NCI-H2227 treated with DMSO at 0.1 percent for 48 hours (cell line): ENCODE data around the gene SLC7A5.
"Not testable (repeated sequence)": the region's sequence is repeated elsewhere in the genome, so short reads cannot be mapped to it uniquely, and the experiment has no call there.

ENCODE experiments used
- DNase-seq: peaks from one replicate; lab custom pipeline; 2025; lab: John Stamatoyannopoulos, UW

The SLC7A5 gene

DNA sequence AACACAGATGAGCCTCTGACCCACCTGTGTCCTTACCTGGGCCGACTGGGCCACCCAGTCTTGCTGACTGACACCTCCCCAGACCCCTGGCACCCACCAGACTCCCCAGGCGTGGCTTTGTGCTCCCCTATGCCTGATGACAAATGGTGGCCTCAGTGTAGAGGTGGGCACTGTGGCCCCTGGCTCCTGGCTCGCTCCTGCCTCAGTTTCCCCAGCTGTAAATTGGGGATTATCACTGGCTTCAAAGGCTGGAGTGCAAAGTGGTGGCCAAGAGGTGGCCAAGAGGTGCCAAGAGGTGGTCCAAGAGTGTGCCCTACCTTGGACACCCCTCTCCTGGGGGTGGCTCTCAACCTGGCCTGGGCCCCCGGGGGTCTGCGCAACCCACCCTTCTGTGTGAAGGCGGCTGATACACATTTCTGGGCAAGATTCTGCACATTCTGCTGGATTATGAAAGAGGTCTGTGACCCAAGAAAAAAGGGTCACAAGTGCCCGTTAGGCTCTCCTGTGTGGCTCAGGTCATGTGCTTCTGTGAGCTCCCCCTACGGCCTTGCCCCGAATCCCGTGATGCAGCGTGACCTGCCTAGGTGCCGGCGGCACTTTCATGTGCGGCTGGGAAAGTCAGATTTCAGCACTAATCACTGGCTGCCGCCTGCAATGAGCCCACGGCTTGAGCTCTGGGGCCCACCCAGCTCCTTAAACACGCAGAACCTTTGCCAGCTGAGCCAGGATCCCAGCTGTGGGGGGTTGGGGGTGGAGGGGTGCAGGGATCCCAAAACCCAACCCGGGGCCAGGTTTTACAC, 7.8 kb downstream of the SLC7A5 start:
- not testable (repeated sequence) for DNase-seq

DNA sequence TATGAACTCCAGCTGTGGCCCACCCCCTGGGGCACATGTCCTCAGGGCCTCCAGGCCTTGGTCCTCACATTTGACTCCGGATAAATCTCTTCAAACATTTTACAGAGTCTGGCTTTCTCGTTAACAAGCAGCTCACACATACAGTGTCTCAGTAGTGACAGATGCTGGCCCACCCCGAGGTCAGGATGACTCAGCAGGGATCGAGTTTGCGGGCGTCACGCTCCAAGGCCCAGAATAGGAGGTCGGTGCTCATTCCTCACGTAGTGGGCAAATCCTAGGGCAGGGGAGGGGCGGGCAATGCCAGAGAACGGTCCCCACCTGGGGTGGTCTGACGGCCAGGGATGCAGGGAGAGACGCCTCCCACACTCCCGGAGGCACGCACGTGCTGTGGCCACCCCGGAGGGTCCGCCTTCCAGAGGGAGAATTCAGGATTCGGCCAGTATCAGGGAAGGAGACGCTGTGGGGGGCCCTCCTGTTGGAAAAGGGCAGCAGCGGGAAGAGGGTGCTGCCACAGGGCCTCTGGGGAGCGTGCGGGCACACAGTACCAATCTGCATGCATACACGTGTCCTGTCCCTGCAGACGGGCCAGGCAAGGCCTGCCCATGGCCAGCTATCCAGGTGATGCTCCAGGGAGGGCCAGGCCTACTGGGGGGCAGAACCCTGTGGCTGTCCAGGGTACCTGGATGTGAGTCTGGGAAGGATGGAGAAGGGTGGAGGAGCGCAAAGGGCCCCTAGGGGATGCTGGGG, 8.6 kb downstream of the SLC7A5 start:
- no peak for DNase-seq

DNA sequence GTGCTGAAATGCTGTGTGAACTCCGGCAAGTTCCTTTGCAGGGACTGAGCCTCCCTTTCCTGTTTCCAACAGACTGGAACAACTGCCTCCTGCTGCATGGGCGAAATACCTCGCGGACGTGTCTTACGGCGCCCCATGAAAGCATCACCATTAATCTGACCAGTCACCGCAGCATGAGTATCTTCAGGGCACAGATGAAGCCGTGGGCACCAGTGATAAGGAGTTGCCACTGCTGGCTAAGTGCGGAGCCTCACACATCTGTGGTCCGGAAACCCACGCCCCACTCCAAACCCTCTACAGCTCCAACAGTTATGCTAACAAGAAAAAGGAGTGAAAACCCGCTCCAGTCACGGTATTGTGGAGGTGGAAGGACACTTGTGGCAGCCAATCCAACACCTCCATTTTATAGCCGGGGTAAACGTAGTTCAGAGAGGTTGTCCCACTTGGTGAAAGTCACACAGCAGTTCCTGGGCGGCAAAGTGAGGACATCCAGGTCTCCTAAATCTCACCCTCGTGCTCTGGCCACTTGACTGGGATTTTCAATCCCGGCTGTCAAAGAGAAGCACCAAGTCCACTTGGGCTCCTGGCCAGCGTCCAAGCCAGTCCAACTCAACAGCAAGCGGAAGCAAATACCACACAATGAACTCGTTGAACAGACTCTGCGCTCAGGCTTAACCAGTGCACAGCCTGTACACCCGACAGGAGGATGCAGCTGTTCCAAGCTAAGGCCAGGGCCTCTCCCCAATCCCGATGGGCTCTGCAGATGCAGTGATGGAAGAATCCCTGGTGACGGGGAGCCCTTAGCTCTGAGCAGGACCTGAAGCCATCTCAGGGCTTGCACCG, 10.9 kb downstream of the SLC7A5 start:
- not testable (repeated sequence) for DNase-seq

DNA sequence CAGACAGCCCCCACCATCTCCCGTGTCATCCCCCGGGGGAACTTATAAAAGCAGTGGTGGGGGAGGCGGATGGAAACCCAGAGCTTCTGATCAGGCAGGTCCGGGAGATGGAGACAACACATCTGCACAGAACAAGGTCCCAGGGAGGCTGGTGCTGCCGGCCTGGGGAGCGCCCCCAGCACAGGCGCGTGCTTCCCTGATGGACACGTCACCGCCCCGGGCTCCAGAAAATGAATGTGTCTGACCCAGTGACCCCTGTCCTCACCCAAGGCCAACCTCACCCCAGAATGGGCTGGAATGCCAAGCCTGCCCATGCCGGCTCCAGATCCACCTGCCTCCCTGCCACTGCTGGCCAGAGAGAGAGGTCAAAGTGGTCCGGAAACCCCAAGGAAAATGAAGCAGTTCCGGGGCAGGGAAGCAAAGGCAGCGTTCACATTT, 12.5 kb downstream of the SLC7A5 start:
- no peak for DNase-seq

DNA sequence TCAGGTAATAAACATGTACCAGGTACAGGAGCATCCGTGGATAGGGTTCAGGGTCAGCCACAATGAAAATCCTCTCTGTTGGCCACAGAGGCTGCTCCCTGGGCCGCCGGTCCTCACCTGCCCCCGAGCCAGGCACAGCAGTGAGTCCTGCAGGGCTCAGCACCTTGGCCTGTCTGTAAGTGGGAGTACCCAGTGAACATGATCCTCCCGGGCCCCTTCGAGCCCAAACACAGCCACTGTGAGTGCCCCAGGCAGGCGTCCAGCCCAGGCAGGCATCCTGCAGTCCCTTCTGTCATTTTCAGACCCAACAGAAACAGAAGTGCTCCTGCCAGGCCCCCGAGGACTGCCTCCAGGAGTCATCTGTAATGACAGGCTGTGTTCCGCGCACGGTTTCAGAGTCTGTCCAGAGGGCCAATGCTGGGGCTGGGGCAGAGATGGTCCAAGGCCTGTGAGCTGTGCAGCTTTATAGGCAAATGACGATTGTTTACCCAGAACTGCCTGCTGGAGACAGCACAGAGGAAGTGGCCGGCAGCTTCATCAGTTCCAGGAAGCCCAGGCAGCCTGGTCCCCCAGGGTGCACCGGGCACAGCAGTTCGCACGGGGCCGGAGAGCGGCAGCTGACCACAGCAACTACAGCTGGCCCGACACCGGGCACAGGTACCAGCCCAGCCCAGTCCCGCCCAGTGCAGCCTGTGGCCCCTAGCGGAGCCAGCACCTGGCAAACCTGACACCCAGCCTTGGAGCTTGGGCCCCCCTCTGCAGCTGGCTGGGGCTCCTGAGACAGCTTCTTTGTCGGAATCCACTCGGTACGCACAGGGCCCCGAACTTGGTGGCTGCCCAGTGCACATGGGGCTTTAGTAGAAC, 13.2 kb downstream of the SLC7A5 start:
- no peak for DNase-seq

DNA sequence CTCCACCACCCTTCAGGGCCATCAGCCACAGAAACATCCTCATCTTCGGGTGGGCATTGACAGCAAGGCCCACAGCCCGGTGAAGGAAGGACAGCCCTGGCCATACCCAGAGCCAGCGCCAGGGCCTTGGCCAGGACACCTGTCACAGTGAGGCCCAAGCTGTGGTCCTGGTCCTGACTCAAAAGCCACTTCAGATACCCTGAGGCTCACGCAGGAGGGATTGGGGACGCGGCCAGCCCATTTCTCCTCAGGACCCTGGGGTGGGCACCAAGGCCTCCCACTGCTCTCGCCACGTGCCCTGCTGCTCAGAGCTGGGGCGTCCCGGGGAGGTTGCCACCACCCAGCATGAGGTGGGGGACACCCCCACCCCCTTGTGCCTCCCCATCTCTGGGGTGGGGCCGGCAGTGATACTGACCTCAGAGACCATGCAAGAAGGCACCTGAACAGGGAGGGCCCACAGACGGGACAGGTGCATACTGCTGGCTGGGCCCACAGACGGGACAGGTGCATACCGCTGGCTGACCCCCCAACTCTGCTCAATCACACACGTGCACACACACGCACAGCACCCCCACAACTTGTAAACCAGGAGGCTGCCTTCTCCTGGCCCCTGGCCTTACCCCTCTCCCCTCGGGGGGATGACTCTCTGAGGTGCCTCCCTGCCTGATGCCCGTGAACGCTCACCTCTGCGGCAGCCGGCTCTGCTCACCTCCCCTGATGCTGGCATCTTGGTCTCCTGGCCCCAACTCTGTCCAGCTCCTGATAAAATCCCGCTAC, 14.2 kb downstream of the SLC7A5 start:
- DNase-seq = no peak

DNA sequence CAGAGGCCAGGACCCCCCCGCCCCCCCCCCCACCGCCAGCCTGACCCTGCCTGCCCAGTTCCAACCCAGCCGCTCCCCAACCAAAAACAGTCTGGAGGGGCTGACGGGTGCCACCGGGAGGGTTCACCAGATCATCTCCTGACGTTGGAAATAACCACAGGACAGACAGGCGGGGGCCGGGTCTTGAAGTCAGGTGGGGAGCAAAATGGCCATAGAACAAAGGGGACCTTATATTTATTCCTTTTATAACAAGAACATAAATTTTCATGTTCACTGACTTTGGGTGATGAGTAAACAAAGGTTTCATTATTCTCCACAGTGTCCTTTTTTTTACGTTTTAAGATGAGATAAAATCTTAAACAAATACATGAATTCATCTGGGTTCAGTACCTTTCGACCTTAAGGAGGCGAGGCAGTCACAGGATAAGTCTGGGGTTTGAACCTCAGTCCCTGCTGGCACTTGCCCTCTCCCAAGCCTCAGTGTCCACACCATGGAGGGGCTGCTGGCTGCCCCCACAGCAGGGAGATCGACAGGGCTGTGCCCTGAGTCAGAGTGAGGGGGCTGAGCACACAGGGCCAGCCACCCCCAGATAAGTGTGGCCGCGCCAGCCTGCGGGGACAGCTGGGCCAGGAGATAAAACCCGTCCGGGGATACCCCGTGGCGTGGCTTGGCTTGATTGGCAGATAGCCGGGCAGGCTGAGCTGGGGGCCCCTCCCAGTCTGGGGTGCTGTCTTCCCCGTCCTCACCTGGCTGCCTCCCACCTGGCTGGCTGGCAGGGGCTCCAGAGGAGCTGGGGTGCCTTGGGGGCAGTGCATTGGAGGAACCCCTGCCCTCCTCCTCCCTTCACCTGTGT, 15.0 kb downstream of the SLC7A5 start:
- no peak for DNase-seq

DNA sequence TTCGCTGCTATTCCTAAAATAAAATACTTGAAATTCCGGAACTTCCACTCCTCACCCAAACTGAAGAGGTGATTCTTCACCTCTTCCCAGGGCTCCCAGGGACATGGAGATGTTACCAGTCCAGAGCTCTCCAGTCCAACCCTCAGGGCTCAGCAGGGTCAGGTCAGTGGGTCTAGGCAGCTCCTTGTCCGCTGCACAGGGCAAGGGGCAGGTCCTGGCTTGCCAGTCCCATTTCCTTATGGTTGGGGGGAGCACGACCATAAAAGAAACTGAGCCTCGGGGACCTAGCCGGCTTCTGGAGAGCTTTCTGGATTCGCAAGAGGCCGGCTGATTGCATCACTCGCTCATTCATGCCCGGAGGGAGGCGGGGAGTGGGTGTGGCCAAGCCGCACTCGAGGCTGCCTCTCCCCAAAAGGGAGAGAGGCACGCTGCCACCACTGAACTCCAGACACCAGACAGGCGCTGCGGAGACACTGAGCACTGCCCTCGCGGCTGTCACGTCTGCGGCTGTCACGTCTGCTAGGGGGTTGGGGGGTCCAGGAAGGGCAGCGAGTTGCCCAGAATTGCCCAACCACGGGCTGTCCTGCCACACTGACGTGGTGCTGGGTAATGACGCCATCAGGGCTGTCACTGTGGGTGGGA, 15.8 kb downstream of the SLC7A5 start:
- no peak for DNase-seq

DNA sequence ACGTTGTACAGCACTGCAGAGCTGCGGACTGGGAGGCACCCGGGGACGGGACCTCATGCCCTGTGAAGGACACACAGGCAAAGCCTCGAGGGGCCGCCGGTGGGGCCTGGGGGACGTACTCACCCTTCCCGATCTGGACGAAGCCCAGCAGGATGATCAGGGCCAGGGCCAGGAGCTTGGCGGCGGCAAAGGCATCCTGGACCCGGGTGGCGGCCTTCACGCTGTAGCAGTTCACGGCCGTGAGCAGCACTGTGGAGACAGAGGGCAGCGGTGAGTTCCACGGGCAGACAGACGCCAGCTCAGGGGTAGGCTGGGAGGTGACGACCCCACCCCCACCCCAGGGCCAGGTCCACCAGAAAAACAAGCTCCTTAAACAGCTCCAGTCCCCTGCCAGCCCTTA, 17.7 kb downstream of the SLC7A5 start:
- no peak for DNase-seq

DNA sequence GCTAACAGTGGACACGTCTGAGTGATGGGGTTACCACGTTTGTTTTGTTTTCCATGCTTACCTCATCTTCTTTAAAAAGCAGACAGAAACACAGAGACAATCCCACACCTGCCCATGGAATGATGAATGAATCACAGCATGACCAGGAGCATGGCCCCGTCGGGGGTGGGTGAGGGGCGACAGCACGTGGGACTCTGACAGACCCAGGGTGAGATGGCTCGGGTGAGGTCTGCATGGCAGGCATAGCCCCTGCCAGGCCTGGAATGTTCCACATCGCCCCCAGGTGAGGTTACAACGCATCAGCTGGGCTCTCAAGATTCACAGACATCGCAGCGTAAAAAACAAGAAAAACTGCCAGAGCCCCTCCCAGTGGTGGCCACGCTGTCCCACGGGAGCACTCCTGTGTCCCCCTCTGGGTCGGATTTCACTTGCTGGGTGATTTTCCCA, 18.1 kb downstream of the SLC7A5 start:
- no peak for DNase-seq

DNA sequence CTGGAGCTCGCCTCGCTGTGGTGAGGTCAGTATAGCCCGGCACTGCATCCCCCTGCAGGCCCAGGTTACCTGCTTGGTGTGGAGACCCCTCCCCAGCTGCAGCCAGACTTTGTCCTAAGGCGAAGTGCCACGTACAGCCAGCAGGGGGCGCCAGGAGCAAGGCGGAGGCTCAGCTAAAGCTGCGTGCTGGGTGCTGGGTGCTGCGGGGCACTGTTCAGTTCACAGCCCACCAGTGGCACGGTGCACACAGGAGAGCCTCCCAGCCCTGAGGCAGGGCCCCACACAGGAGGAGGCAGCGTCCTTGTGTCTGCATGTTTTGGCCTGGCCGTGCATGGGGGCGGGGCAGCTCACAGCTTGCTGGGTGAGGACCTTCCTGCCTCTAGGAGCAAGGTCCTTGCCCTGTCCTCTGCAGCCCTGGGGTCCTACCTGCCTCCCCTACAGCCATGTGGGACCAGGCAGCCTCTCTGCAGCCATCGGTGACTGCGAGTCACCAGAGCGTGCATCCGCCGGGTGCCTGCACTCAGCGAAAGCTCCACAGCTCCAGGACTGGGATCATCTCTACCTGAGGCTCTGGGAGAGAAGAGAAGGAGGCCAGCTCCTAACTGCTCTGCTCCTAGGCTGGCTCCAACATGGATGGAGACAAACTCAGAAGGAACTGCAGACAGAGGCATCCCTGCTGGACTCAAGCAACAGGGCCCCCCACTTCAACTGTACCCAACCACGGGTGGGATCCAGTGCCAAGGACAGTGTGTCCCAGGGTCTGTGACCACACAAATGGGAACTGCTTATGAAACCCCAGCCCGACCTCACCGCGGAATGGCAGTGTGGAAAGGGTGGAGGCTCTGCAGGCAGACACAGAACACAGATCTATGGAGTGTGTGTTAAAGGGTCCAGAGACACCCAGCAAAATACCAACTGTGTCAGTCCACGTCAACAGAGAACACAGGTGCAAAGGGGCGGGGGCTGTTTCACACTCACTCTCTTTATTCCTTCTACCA, 19.0 kb downstream of the SLC7A5 start:
- no peak for DNase-seq

DNA sequence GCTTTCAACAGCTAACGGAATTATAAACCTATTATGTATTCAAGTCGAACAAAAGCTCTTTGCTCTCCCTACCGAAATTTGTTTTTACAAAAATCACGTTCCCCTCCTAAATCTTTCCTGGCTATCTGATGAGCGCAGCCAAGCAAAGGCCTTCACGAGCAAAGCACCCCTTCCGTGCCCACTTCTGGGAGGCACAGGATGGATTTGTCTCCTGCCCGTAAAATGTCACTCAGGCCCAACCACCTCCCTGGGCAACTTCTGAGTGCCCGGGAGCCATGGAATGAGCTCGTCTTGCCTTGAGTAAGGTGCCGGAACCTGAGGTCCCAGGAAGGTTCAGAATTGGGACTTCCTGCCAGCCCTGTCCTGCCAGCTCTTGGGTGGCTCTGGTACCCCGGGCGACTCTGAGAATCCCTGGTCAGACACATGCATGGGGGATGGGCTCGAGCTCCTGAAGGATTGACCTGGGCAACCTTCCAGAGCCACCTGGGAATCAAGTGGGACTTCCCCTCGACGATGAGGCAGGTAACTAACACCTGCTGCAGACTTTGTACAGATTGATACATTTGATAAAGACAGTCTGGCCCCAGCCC, 19.8 kb downstream of the SLC7A5 start:
- no peak for DNase-seq

DNA sequence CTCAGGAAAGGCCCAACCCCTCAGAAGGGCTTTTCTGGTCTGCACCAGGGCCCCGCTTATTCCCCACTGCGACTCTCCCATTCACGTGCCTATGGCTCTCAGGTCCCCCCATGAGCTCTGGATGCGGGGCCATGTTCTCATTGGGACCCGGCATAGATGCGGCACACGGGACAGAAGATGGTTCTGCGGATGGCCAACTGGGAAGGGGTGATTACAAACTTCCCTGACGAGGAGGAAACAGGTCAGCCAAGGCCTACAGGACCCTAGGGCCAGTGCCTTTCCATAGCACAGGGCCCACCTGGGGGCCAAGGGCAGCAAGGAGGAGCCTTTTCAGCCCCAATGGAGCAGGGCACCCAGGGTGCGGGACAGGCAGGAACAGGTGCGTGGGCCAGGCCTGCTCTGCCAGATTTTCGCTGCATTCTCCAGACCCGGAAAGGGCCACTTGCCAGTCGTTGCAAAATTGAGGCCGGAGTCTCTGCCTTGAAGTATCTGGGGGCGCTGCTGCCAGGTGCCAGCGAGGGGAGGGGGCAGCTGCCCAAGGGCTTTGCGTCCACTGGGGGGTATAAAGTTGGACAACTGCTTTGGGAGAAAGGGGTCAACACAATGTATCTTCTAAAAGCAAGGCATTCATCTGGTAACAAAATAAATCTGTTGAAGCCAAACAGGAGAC, 20.5 kb downstream of the SLC7A5 start:
- no peak for DNase-seq

DNA sequence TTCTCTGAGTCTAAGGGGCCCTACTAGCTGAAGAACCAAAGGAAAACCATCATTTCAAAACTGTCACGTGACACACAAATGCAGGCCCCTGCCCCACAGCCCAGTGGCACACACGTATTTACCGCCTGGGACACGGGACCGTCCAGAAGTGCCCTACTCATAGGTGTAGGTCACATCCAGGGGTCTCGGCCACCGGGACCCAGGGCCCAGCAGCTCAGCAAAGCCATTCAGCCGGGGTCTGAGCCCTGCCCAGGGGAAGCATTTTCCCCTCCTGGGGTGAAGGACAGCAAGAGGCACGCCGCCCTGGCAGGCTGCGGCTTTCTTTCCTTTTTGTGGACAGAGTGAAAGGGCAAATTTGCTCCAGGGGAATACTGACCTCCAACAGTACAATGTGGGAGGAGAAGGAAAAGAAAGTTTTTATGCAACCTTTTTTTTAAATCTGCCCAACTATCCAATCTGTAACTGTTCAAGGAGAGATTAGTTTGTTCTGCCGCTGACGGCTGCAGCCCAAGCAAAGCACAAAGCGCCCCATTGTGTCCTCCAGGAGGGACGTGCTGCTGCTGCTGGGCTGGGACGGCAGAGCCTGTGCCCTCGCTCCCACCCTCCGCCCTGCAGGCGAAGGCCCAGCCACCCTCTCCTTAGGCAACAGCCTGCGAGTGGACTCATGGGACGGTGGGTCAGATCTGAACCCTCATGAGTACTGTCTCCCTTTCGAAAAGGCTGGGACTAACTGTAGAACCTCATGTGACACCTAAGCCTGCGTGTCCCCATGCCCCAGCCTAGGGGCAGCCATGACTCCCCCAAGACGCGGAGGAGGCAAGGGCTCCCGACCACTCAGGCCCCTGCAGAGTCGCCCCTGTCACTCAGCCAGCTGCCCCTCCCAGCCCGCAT, 21.3 kb downstream of the SLC7A5 start:
- no peak for DNase-seq

DNA sequence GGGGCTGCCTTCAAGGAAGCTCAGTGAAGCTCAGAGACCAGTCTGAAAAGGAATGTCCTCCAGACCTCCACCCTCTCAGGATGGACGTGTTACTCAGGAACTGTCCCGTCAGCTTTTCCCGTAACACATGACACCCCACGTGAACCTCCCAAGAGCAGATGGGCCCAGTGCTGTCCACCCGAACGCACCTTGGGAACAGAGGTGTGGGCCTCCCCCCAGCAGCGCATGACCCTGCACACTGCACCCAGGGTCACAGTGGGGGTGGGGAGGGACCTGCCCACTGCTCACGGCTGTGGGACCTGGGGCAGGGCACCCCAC, 21.9 kb downstream of the SLC7A5 start:
- DNase-seq = no peak
